Endothelial cell of umbilical vein (primary cell): ENCODE measurements around the gene OR10A2. TPM values are rescaled to one million over a fixed set of nuclear protein-coding genes. Genes with fewer than 3 reads are reported as not detected.

Source experiments
- BruUV-seq: library from RNA; stranded (reverse); fragments of 400-500 nt; replicated peaks from 2 replicates; lab custom pipeline; 2021; lab: Mats Ljungman, UMichigan
- CTCF ChIA-PET: fragments of 300-600, 350-600 bp; sonication (Branson Sonifier 250); formaldehyde crosslinking; loops from one replicate; lab custom pipeline; 2021; ENCODE audit warnings: antibody characterized with exemption, inconsistent platforms; lab: Charles Lee
- POLR2A ChIA-PET: fragments of 300-600, 350-600 bp; sonication (Branson Sonifier 250); formaldehyde crosslinking; loops from one replicate; lab custom pipeline; 2021; ENCODE audit warnings: antibody characterized with exemption, inconsistent platforms; lab: Charles Lee
- DNase-seq: peaks from one replicate; pipeline ENCODE4 v3.0.0-alpha.2; 2011; ENCODE audit warnings: low read depth, low spot score
- FAIRE-seq: peaks from 2 replicates; lab custom pipeline; 2011; peaks lifted over from hg19 to GRCh38; lab: Jason Lieb, UNC
- H2AFZ ChIP-seq: 2 replicates; pipeline ENCODE4 v1.6.0; 2012; ENCODE audit warnings: low read depth, low read length, control low read depth, inconsistent platforms
- H3K27ac ChIP-seq: 2 replicates; pipeline ENCODE4 v1.5.1; 2011; ENCODE audit warnings: low read depth, mild to moderate bottlenecking, control low read depth, low read length, moderate library complexity; ENCODE audit not compliant: insufficient read depth
- H3K27me3 ChIP-seq, 2 experiments: 2 replicates each; pipeline versions ENCODE4 v1.6.0 to v1.6.1; 2011; ENCODE audit warnings: low read length in 2 of 2, mixed read lengths in 1 of 2; ENCODE audit not compliant: control insufficient read depth in 2 of 2, insufficient read depth in 2 of 2
- H3K36me3 ChIP-seq, 2 experiments: 2 replicates in 1 of 2; 3 replicates in 1 of 2; pipeline ENCODE4 v1.5.1; 2011; ENCODE audit warnings: low read length in 2 of 2, mild to moderate bottlenecking in 1 of 2, moderate library complexity in 1 of 2; ENCODE audit not compliant: control insufficient read depth in 2 of 2, insufficient read depth in 2 of 2; ENCODE audit errors: extremely low read depth in 1 of 2
- H3K4me1 ChIP-seq: 3 replicates; pipeline ENCODE4 v1.5.1; 2011; ENCODE audit warnings: mild to moderate bottlenecking, low read length; ENCODE audit not compliant: control insufficient read depth, insufficient read depth; ENCODE audit errors: extremely low read depth
- H3K4me2 ChIP-seq: 2 replicates; pipeline ENCODE4 v1.6.1; 2011; ENCODE audit warnings: low read length, control low read depth, mixed read lengths; ENCODE audit not compliant: insufficient read depth
- H3K4me3 ChIP-seq, 3 experiments: fragments of 200-600 bp in 1 of 3; sonication (generic), shearing (Covaris generic) in 1 of 3; replicated peaks in 1 of 3; 2 replicates each; pipeline ENCODE4 v1.5.1; 2011 to 2016; ENCODE audit warnings: control low read depth in 3 of 3, low read length in 3 of 3, mild to moderate bottlenecking in 2 of 3, inconsistent platforms in 1 of 3, low read depth in 1 of 3, moderate library complexity in 1 of 3; ENCODE audit not compliant: insufficient read depth in 1 of 3
- H3K79me2 ChIP-seq: 2 replicates; pipeline ENCODE4 v1.6.0; 2012; ENCODE audit warnings: low read length, inconsistent platforms; ENCODE audit not compliant: control insufficient read depth, insufficient read depth
- H3K9ac ChIP-seq: replicated peaks from 2 replicates; pipeline ENCODE3; 2011; ENCODE audit warnings: low read length, control low read depth; ENCODE audit not compliant: insufficient read depth; ENCODE audit errors: extremely low read depth
- H3K9me1 ChIP-seq: replicated peaks from 3 replicates; pipeline ENCODE4 v1.6.0; 2011; ENCODE audit warnings: mild to moderate bottlenecking, low read length; ENCODE audit not compliant: control insufficient read depth, insufficient read depth; ENCODE audit errors: extremely low read depth
- H3K9me3 ChIP-seq: replicated peaks from 2 replicates; pipeline ENCODE4 v1.5.1; 2012; ENCODE audit warnings: low read length, inconsistent platforms; ENCODE audit not compliant: control insufficient read depth, insufficient read depth
- H4K20me1 ChIP-seq: replicated peaks from 2 replicates; pipeline ENCODE3; 2011; ENCODE audit warnings: mild to moderate bottlenecking, low read length; ENCODE audit not compliant: control insufficient read depth, insufficient read depth; ENCODE audit errors: extremely low read depth
- CTCF ChIP-seq, 2 donors: IDR thresholded peaks; 1 replicate in 1 of 2; 2 replicates in 1 of 2; pipeline ENCODE4 v1.5.1; 2011; ENCODE audit warnings: low read length in 2 of 2, mild to moderate bottlenecking in 2 of 2, moderate library complexity in 2 of 2, control low read depth in 1 of 2, inconsistent platforms in 1 of 2, low read depth in 1 of 2; ENCODE audit not compliant: insufficient read depth in 1 of 2; ENCODE audit errors: extremely low read depth in 1 of 2
- EZH2 ChIP-seq: IDR thresholded peaks from 2 replicates; pipeline ENCODE4 v1.6.1; 2012; ENCODE audit warnings: borderline replicate concordance, low read depth, mild to moderate bottlenecking, moderate library complexity, low read length, inconsistent platforms; ENCODE audit not compliant: severe bottlenecking
- FOS ChIP-seq: IDR thresholded peaks from 2 replicates; pipeline ENCODE4 v1.6.1; 2011; ENCODE audit warnings: mild to moderate bottlenecking, low read length, moderate library complexity, borderline replicate concordance; ENCODE audit not compliant: insufficient read depth
- GATA2 ChIP-seq: IDR thresholded peaks from 2 replicates; pipeline ENCODE4 v1.7.0; 2011; ENCODE audit warnings: low read depth, mild to moderate bottlenecking, moderate library complexity, mixed read lengths, low read length; ENCODE audit not compliant: insufficient read length, insufficient read depth
- JUN ChIP-seq: IDR thresholded peaks from 2 replicates; pipeline ENCODE4 v1.6.1; 2011; ENCODE audit warnings: borderline replicate concordance, low read depth; ENCODE audit not compliant: insufficient read length, insufficient read depth
- MAX ChIP-seq: IDR thresholded peaks from 2 replicates; pipeline ENCODE4 v1.6.1; 2011; ENCODE audit not compliant: insufficient read depth, insufficient read length
- POLR2AphosphoS5 ChIP-seq: IDR thresholded peaks from 2 replicates; pipeline ENCODE4 v1.6.1; 2012; ENCODE audit warnings: low read depth, mild to moderate bottlenecking, control low read depth, low read length, moderate library complexity; ENCODE audit not compliant: insufficient read depth
- dilution Hi-C: fragments of 300-500 bp; cut with MboI; formaldehyde crosslinking; loops from one replicate; pipeline ENCODE4 v1.15.0; 2019; ENCODE audit warnings: low sequenced_read_pairs; ENCODE audit not compliant: extremely low pct_ligation_motif_present
- intact Hi-C: fragments of 100-400 bp; cut with micrococcal nuclease; formaldehyde crosslinking; loops from one replicate; pipeline ENCODE4 v1.10.0; 2022
- polyA plus RNA-seq, 4 experiments: library from polyadenylated mRNA; depleted of rRNA in 3 of 4; stranded (reverse) in 3 of 4; unstranded in 1 of 4; fragments of >200 nt; gene quantifications; 2 replicates each; pipeline versions ENCODE4 v1.2.1 to v1.2.3, GENCODE V29; 2011 to 2012; ENCODE audit warnings: missing spikeins in 1 of 4
- total RNA-seq: library from RNA; stranded (reverse); gene quantifications from 2 replicates; pipeline ENCODE4 v1.2.3, GENCODE V29; 2021

The OR10A2 gene
- total and polyA plus RNA-seq, 2 donors (not counting 3 experiments of a cell fraction or from before 2014, with no cell fraction given), result not detected

GRCh38 chr11:6911378-6911777 is 48.5 kb downstream of the OR10A2 start:
- no peaks in the 10 kb centered on the region for H4K20me1 ChIP-seq
- H3K79me2 ChIP-seq, result no peaks in the 10 kb centered on the region
- no peak for FAIRE-seq
- no peaks in the 10 kb centered on the region for H3K27me3 ChIP-seq
- POLR2A ChIA-PET, result no interaction called here
- H3K4me1 ChIP-seq, result peaks cover 7% of the 10 kb centered on the region
- DNase-seq, result no peak
- CTCF ChIA-PET, result interaction anchor here (1.7 kb wide), 1 partner anchor 15 kb away, joined by 5 read pairs; the partner anchor contains the start of gene ZNF215
- H3K27ac ChIP-seq, result no peak overlapping the region
- H3K9ac ChIP-seq, result no peak overlapping the region
- no peaks in the 10 kb centered on the region for H3K9me1 ChIP-seq
- BruUV-seq, result no TSS peak
- intact Hi-C loops, result loop anchor here (5.0 kb wide), 1 partner anchor 111 kb away; the partner anchor contains the start of genes NLRP14 and ZNF214
- no peaks in the 10 kb centered on the region for H3K36me3 ChIP-seq
- TF ChIP-seq EZH2 (no peak), MAX (no peak), CTCF (IDR thresholded peaks at IDR 0.05; ENCODE audit: extremely low read depth in 1 of 2, insufficient read depth in 1 of 2, low read depth in 1 of 2, low read length in 2 of 2) (no peak), FOS (no peak), GATA2 (no peak), POLR2AphosphoS5 (no peak), JUN (no peak)
- no peak overlapping the region for H2AFZ ChIP-seq
- H3K9me3 ChIP-seq, result no peaks in the 10 kb centered on the region
- H3K4me3 ChIP-seq, result no peak overlapping the region
- no peak overlapping the region for H3K4me2 ChIP-seq
- dilution Hi-C loops, result no loop called here
